ENCODE measurements around the gene GPR160. TPM values are rescaled to one million over a fixed set of nuclear protein-coding genes. Genes with fewer than 3 reads are reported as not detected.
"Not testable (repeated sequence)": the region's sequence is repeated elsewhere in the genome, so short reads cannot be mapped to it uniquely, and the experiment has no call there.

GPR160 gene
- polyA plus RNA-seq, 4 donors, result 48.6 to 358 (median 55.8) TPM

DNA sequence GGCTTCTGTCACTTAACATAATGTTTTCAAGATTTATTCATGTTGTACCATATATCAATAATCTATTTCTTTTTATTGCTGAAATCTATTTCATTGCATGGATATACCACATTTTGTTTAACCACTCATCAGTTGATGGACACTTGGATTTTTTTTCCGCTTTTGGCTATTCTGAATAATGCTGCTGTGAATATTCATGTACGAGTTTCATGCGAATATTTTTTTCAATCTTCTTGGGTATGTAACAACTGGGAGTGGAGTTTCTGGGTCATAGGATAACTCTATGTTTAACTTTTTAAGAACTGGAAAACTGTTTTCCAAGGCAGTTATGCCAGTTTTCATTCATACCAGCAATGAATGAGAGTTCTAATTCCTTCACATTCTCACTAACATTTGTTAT, 21.7 kb upstream of the GPR160 start:
- peaks cover 0 to 9% (median 0%) of the 10 kb centered on the region in 3 donors for H3K4me1 ChIP-seq (ENCODE audit: control insufficient read depth in 3 of 3, insufficient read depth in 2 of 3, low read depth in 1 of 3, low read length in 2 of 3)
- no peaks in the 10 kb centered on the region for H3K9me3 ChIP-seq (ENCODE audit: control insufficient read depth in 2 of 2, insufficient read depth in 1 of 2, low read depth in 1 of 2, low read length in 1 of 2)
- 89 to 95% (median 94%) methylated on average over 3 of the region's 3 CpGs for WGBS, 3 donors
- no peak for DNase-seq
- H3K36me3 ChIP-seq (ENCODE audit: control insufficient read depth in 3 of 3, insufficient read depth in 2 of 3, low read depth in 1 of 3, low read length in 3 of 3), result no peaks in the 10 kb centered on the region
- no peaks in the 10 kb centered on the region for H3K27me3 ChIP-seq (ENCODE audit: control insufficient read depth in 3 of 3, insufficient read depth in 3 of 3, low read length in 3 of 3)
- no peak for FAIRE-seq
- H3K27ac ChIP-seq (ENCODE audit: low read depth in 1 of 3, low read length in 2 of 3), result no peak overlapping the region
- no peak overlapping the region for H3K4me3 ChIP-seq (ENCODE audit: low read depth in 1 of 3, low read length in 3 of 3)

DNA sequence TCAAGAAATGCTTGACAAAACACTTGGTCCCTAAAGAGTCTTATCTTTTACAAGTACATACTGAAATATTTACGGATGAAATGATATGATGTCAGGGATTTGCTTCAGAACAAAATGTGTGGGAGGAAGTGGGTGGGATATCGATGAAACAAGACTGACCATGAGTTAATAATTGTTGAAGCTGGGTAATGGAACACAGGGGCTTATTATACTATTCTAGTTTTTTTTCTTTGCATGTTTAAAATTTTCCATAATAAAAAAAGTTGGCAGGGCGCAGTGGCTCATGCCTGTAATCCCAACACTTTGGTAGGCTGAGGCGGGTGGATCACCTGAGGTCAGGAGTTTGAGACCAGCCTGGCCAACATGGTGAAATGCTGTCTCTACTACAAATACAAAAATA, 18.5 kb upstream of the GPR160 start:
- 45 to 58% (median 58%) methylated on average over 4 of the region's 4 CpGs for WGBS, 3 donors
- H3K27ac ChIP-seq (ENCODE audit: low read depth in 1 of 3, low read length in 2 of 3); H3K9me3 ChIP-seq (ENCODE audit: control insufficient read depth in 2 of 2, insufficient read depth in 1 of 2, low read depth in 1 of 2, low read length in 1 of 2); DNase-seq; H3K4me3 ChIP-seq (ENCODE audit: low read depth in 1 of 3, low read length in 3 of 3); H3K36me3 ChIP-seq (ENCODE audit: control insufficient read depth in 3 of 3, insufficient read depth in 2 of 3, low read depth in 1 of 3, low read length in 3 of 3); FAIRE-seq; H3K27me3 ChIP-seq (ENCODE audit: control insufficient read depth in 3 of 3, insufficient read depth in 3 of 3, low read length in 3 of 3): not testable (repeated sequence)
- peaks cover 0 to 26% (median 0%) of the 10 kb centered on the region in 3 donors for H3K4me1 ChIP-seq (ENCODE audit: control insufficient read depth in 3 of 3, insufficient read depth in 2 of 3, low read depth in 1 of 3, low read length in 2 of 3)

DNA sequence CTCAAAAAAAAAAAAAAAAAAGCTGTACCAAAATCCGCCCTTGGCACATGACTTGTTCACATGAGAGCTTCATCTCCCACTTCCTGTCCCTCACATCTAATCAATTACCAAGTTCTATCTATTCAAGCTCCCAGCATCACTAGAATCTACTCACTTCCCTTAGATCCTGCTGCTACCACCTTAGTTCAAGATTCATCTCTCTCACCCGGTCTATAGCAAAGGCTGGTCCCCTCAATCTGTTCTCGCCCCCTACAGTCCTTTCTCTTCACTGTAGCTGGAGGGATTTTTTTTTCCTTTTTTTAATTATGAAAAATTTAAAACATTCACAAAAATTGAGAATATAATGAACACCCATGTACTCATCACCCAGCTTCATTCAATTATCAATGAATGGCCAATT, 16.7 kb upstream of the GPR160 start:
- Histone ChIP-seq H3K4me3 (ENCODE audit: low read depth in 1 of 3, low read length in 3 of 3) (no peak overlapping the region), H3K4me1 (ENCODE audit: control insufficient read depth in 3 of 3, insufficient read depth in 2 of 3, low read depth in 1 of 3, low read length in 2 of 3) (peaks cover 0 to 26% (median 0%) of the 10 kb centered on the region in 3 donors), H3K36me3 (ENCODE audit: control insufficient read depth in 3 of 3, insufficient read depth in 2 of 3, low read depth in 1 of 3, low read length in 3 of 3) (no peaks in the 10 kb centered on the region), H3K27me3 (ENCODE audit: control insufficient read depth in 3 of 3, insufficient read depth in 3 of 3, low read length in 3 of 3) (no peaks in the 10 kb centered on the region), H3K9me3 (ENCODE audit: control insufficient read depth in 2 of 2, insufficient read depth in 1 of 2, low read depth in 1 of 2, low read length in 1 of 2) (no peaks in the 10 kb centered on the region), H3K27ac (ENCODE audit: low read depth in 1 of 3, low read length in 2 of 3) (no peak overlapping the region)
- DNase-seq (no peak), FAIRE-seq (no peak)
- 80 to 92% (median 84%) methylated on average over 3 of the region's 3 CpGs for WGBS, 3 donors

DNA sequence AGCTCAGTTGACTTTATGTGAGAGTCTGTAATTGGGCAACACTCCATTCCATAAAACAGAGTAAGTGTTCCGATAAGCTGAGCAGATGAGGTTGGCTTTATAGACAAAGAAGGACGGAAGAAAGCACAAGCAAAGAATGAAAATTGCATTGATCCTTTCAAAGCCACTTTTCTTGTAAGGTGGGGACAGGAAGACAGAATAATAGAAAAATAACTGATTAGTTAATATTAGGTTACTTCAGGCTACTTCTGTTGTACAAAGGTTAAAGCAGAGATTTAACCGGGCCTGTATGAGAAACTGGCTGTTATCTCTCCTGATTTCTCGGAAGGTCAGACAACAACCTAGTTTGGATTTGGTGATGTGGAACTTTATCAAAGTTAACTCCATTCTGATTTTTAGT, 15.5 kb upstream of the GPR160 start:
- peak in 1 of 2 donors; percentile 51 for DNase-seq
- H3K36me3 ChIP-seq (ENCODE audit: control insufficient read depth in 3 of 3, insufficient read depth in 2 of 3, low read depth in 1 of 3, low read length in 3 of 3), result no peaks in the 10 kb centered on the region
- H3K4me1 ChIP-seq (ENCODE audit: control insufficient read depth in 3 of 3, insufficient read depth in 2 of 3, low read depth in 1 of 3, low read length in 2 of 3), result peaks cover 0 to 26% (median 0%) of the 10 kb centered on the region in 3 donors
- H3K27ac ChIP-seq (ENCODE audit: low read depth in 1 of 3, low read length in 2 of 3), result peak overlapping the region in 1 of 3 donors; percentile 79
- no peaks in the 10 kb centered on the region for H3K9me3 ChIP-seq (ENCODE audit: control insufficient read depth in 2 of 2, insufficient read depth in 1 of 2, low read depth in 1 of 2, low read length in 1 of 2)
- H3K4me3 ChIP-seq (ENCODE audit: low read depth in 1 of 3, low read length in 3 of 3), result no peak overlapping the region
- H3K27me3 ChIP-seq (ENCODE audit: control insufficient read depth in 3 of 3, insufficient read depth in 3 of 3, low read length in 3 of 3), result no peaks in the 10 kb centered on the region
- no peak for FAIRE-seq
- WGBS, 3 donors, result 20 to 64% (median 50%) methylated on average over 4 of the region's 4 CpGs

DNA sequence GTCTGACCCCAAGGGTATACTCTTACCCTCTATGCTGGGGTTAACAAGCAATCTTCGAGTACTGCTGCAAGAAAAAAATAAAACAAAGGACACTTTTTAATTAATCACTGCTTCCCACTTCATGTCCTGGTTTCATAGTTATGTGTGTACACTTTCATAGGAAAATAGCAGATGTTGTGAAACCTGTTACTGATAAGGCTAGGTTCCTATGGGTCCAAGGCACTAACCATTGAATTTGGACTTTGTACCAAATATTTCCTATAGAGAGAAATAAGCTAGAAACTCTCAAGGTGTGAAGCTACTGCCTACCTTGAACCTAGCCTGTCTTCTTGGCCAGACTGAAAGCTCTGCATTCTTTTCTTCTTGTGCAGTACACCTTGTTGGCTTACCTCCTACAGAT, 14.6 kb upstream of the GPR160 start:
- Histone ChIP-seq H3K4me1 (ENCODE audit: control insufficient read depth in 3 of 3, insufficient read depth in 2 of 3, low read depth in 1 of 3, low read length in 2 of 3) (peaks cover 0 to 26% (median 0%) of the 10 kb centered on the region in 3 donors), H3K4me3 (ENCODE audit: low read depth in 1 of 3, low read length in 3 of 3) (no peak overlapping the region), H3K27ac (ENCODE audit: low read depth in 1 of 3, low read length in 2 of 3) (peak overlapping the region in 1 of 3 donors; percentile 79), H3K36me3 (ENCODE audit: control insufficient read depth in 3 of 3, insufficient read depth in 2 of 3, low read depth in 1 of 3, low read length in 3 of 3) (no peaks in the 10 kb centered on the region), H3K27me3 (ENCODE audit: control insufficient read depth in 3 of 3, insufficient read depth in 3 of 3, low read length in 3 of 3) (no peaks in the 10 kb centered on the region), H3K9me3 (ENCODE audit: control insufficient read depth in 2 of 2, insufficient read depth in 1 of 2, low read depth in 1 of 2, low read length in 1 of 2) (no peaks in the 10 kb centered on the region)
- 14 to 65% (median 42%) methylated on average over 1 of the region's 1 CpG for WGBS, 3 donors
- DNase-seq (peak; percentile 88 to 92), FAIRE-seq (no peak)

DNA sequence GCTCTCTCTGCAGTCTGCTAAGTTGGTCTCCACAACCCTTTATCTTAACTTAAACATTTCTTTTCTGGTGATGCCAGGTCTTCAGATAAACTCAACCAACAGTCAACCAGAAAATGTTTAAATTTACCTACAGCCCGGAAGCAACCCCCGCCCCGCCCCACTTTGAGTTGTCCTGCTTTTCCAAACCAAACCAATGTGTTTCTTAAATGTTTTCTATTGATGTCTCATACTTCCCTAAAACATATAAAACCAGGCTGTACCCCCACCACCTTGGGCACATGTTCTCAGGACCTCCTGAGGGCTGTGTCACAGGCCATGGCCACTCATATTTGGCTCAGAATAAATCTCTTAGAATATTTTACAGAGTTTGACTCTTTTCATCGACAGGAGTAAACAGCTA, 13.2 kb upstream of the GPR160 start:
- no peak for DNase-seq
- no peaks in the 10 kb centered on the region for H3K36me3 ChIP-seq (ENCODE audit: control insufficient read depth in 3 of 3, insufficient read depth in 2 of 3, low read depth in 1 of 3, low read length in 3 of 3)
- no peaks in the 10 kb centered on the region for H3K9me3 ChIP-seq (ENCODE audit: control insufficient read depth in 2 of 2, insufficient read depth in 1 of 2, low read depth in 1 of 2, low read length in 1 of 2)
- no peak overlapping the region for H3K27ac ChIP-seq (ENCODE audit: low read depth in 1 of 3, low read length in 2 of 3)
- H3K4me1 ChIP-seq (ENCODE audit: control insufficient read depth in 3 of 3, insufficient read depth in 2 of 3, low read depth in 1 of 3, low read length in 2 of 3), result peaks cover 0 to 26% (median 0%) of the 10 kb centered on the region in 3 donors
- 88 to 94% (median 93%) methylated on average over 4 of the region's 4 CpGs for WGBS, 3 donors
- FAIRE-seq, result no peak
- H3K27me3 ChIP-seq (ENCODE audit: control insufficient read depth in 3 of 3, insufficient read depth in 3 of 3, low read length in 3 of 3), result no peaks in the 10 kb centered on the region
- no peak overlapping the region for H3K4me3 ChIP-seq (ENCODE audit: low read depth in 1 of 3, low read length in 3 of 3)

DNA sequence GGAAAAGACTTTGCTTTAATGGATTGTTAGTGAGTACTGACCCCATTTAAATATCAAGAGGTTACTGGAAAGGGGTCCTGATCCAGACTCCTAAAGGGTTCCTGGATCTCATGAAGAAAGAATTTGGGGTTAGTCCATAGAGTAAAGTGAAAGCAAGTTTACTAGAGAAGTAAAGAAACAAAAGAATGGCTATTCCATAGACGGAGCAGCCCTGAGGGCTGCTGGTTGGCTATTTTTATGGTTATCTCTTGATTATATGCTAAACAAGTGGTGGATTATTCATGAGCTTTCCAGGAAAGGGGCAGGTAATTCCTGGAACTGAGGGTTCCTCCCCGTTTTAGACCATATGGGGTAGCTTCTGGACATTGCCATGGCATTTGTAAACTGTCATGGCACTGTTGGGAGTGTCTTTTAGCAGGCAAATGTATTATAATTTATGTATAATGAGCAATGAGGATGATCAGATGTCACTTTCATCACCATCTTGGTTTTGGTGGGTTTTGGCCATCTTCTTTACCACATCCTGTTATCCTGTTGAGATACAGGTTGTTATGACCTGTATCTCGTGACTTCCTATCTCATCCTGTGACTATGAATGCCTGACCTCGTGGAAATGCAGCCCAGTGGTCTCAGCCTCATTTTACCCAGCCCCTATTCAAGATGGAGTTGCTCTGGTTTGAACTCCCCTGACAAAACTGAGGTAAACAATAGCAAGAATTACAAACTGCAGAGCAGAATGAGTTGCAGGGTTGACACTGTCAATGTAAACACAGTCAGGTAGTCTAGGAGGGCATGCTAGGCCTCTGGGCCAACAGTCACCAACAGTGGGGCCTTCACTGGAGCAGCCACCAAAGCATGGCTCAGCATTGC, 10.3 kb upstream of the GPR160 start:
- DNase-seq (no peak), FAIRE-seq (no peak)
- Histone ChIP-seq H3K4me3 (ENCODE audit: low read depth in 1 of 3, low read length in 3 of 3) (no peak overlapping the region), H3K27ac (ENCODE audit: low read depth in 1 of 3, low read length in 2 of 3) (no peak overlapping the region), H3K36me3 (ENCODE audit: control insufficient read depth in 3 of 3, insufficient read depth in 2 of 3, low read depth in 1 of 3, low read length in 3 of 3) (no peaks in the 10 kb centered on the region), H3K4me1 (ENCODE audit: control insufficient read depth in 3 of 3, insufficient read depth in 2 of 3, low read depth in 1 of 3, low read length in 2 of 3) (peaks cover 0 to 14% (median 0%) of the 10 kb centered on the region in 3 donors), H3K27me3 (ENCODE audit: control insufficient read depth in 3 of 3, insufficient read depth in 3 of 3, low read length in 3 of 3) (no peaks in the 10 kb centered on the region), H3K9me3 (ENCODE audit: control insufficient read depth in 2 of 2, insufficient read depth in 1 of 2, low read depth in 1 of 2, low read length in 1 of 2) (no peaks in the 10 kb centered on the region)
- 65 to 77% (median 65%) methylated on average over 4 of the region's 4 CpGs for WGBS, 3 donors

DNA sequence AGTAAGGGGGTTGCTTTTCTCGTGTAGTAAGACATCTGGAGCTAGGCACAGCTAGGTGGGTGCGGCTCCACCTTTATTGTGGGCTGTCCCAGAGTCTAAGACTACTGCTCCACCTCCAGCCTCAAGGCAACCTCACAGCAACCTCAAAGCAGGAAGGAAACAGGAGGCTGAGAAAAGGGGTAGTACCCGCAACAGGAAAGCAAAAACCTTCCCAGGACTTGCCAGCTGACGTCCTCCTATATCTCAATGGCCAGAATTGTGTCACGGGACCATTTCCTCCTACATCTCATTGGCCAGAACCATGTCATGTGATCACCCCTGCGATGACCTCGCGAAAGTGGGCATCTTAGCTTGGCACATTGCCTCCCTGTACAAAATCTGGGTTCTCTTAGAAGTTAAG, 4.3 kb upstream of the GPR160 start:
- DNase-seq (peak; percentile 64 to 71), FAIRE-seq (no peak)
- no peak overlapping the region for H3K4me3 ChIP-seq (ENCODE audit: low read depth in 1 of 3, low read length in 3 of 3)
- no peaks in the 10 kb centered on the region for H3K9me3 ChIP-seq (ENCODE audit: control insufficient read depth in 2 of 2, insufficient read depth in 1 of 2, low read depth in 1 of 2, low read length in 1 of 2)
- peaks cover 0 to 1% (median 0%) of the 10 kb centered on the region in 3 donors for H3K27me3 ChIP-seq (ENCODE audit: control insufficient read depth in 3 of 3, insufficient read depth in 3 of 3, low read length in 3 of 3)
- H3K27ac ChIP-seq (ENCODE audit: low read depth in 1 of 3, low read length in 2 of 3), result no peak overlapping the region
- H3K36me3 ChIP-seq (ENCODE audit: control insufficient read depth in 3 of 3, insufficient read depth in 2 of 3, low read depth in 1 of 3, low read length in 3 of 3), result no peaks in the 10 kb centered on the region
- 43 to 53% (median 48%) methylated on average over 8 of the region's 8 CpGs for WGBS, 3 donors
- H3K4me1 ChIP-seq (ENCODE audit: control insufficient read depth in 3 of 3, insufficient read depth in 2 of 3, low read depth in 1 of 3, low read length in 2 of 3), result peaks cover 0 to 15% (median 2%) of the 10 kb centered on the region in 3 donors

Data from small intestine (tissue), 7 donors.